Stomach (tissue), 9 donors: Measurements from ENCODE around the gene MAP7. TPM values are rescaled to one million over a fixed set of nuclear protein-coding genes. Genes with fewer than 3 reads are reported as not detected.

Experiments used
- DNase-seq, 2 donors: peaks; one replicate each; pipeline versions ENCODE4 v3.0.0 to v3.0.0-alpha.2; 2013 to 2019
- H3K27ac ChIP-seq, 5 donors: fragments of 200-600 bp in 4 of 5; sonication (generic) in 4 of 5; one replicate each; pipeline ENCODE4 v1.5.1; 2013 to 2019; ENCODE audit warnings: mild to moderate bottlenecking in 1 of 5, moderate library complexity in 1 of 5
- H3K27me3 ChIP-seq, 3 donors: fragments of 200-600 bp; sonication (generic); one replicate each; pipeline ENCODE4 v1.5.1; 2017 to 2019; ENCODE audit warnings: mixed run types in 1 of 3
- H3K36me3 ChIP-seq, 4 donors: fragments of 200-600 bp; sonication (generic); 1 replicate in 3 of 4; 2 replicates in 1 of 4; pipeline ENCODE4 v1.5.1; 2016 to 2019
- H3K4me1 ChIP-seq, 4 donors: fragments of 200-600 bp; sonication (generic); one replicate each; pipeline ENCODE4 v1.5.1; 2016 to 2019
- H3K4me3 ChIP-seq, 4 donors: fragments of 200-600 bp; sonication (generic) in 3 of 4; one replicate each; pipeline ENCODE4 v1.5.1; 2016 to 2019; ENCODE audit warnings: mild to moderate bottlenecking in 1 of 4
- H3K9me3 ChIP-seq, 4 donors: fragments of 200-600 bp; sonication (generic); one replicate each; pipeline ENCODE4 v1.5.1; 2016 to 2019
- CTCF ChIP-seq, 7 experiments: fragments of 450-650 bp in 4 of 7; fragments of 200-600 bp in 3 of 7; sonication (generic) in 3 of 7; IDR thresholded peaks; one replicate each; pipeline ENCODE4 v1.5.1; 2016 to 2019; ENCODE audit warnings: antibody characterized with exemption in 7 of 7, control low read depth in 2 of 7, mild to moderate bottlenecking in 1 of 7
- EP300 ChIP-seq: sonication (generic); formaldehyde crosslinking; IDR thresholded peaks from one replicate; pipeline ENCODE4 v1.6.1; 2017; ENCODE audit warnings: antibody characterized with exemption
- POLR2A ChIP-seq, 4 donors: fragments of 450-650 bp; IDR thresholded peaks; one replicate each; pipeline ENCODE4 v1.6.1; 2016; ENCODE audit warnings: antibody characterized with exemption in 4 of 4, control low read depth in 2 of 4, mild to moderate bottlenecking in 1 of 4, moderate library complexity in 1 of 4
- POLR2AphosphoS5 ChIP-seq, 3 donors: sonication (generic); formaldehyde crosslinking; IDR thresholded peaks; one replicate each; pipeline ENCODE4 v1.6.1; 2016; ENCODE audit warnings: antibody characterized with exemption in 3 of 3
- WGBS, 5 donors: extraction: QIAGEN DNeasy Blood & Tissue Kit in 3 of 5; methylation state at CpG; one replicate each; pipeline versions ENCODE4 v1.1.5 to v1.1.7; 2013 to 2018; 5-methylcytosine and 5-hydroxymethylcytosine counted together
- intact Hi-C: fragments of 100-400 bp; cut with DNase I; formaldehyde crosslinking; loops from one replicate; pipeline ENCODE4 v1.15.1; 2023; ENCODE audit warnings: low total_unique reads
- polyA plus RNA-seq, 3 donors: library from polyadenylated mRNA; stranded (reverse); fragments of 200-250 nt; gene quantifications; one replicate each; pipeline ENCODE4 v1.2.3, GENCODE V29; 2013
- total RNA-seq, 5 donors: library from RNA; depleted of rRNA; stranded (reverse); fragments of >200 nt; gene quantifications; one replicate each; pipeline versions ENCODE4 v1.1.0 to v1.2.3, GENCODE V29; 2014 to 2016
- donor health status: healthy with polysubstance abuse.
- donor health status: Bipolar disorder and iron deficiency.
- donor health status: healthy.

MAP7 gene
- total and polyA plus RNA-seq, 8 donors, result 2.3 to 28.3 (median 9.7) TPM

GRCh38 chr6:136337606-136338005, 212.6 kb downstream of the MAP7 start:
- Histone ChIP-seq H3K4me3 (no peak overlapping the region), H3K27ac (no peak overlapping the region), H3K36me3 (no peaks in the 10 kb centered on the region), H3K27me3 (no peaks in the 10 kb centered on the region), H3K9me3 (no peaks in the 10 kb centered on the region), H3K4me1 (no peaks in the 10 kb centered on the region)
- no peak for DNase-seq
- no peak for TF ChIP-seq EP300
- no peak for TF ChIP-seq POLR2AphosphoS5 (IDR thresholded peaks at IDR 0.05)
- no peak for TF ChIP-seq CTCF (IDR thresholded peaks at IDR 0.05)
- 72 to 86% (median 80%) methylated on average over 2 to 3 of the region's 3 CpGs for WGBS, 5 donors
- intact Hi-C loops, result no loop called here

GRCh38 chr6:136337121-136337520, 213.1 kb downstream of the MAP7 start:
- Histone ChIP-seq H3K4me1 (no peaks in the 10 kb centered on the region), H3K4me3 (no peak overlapping the region), H3K27me3 (no peaks in the 10 kb centered on the region), H3K9me3 (no peaks in the 10 kb centered on the region), H3K36me3 (no peaks in the 10 kb centered on the region), H3K27ac (no peak overlapping the region)
- peak in 1 of 2 donors; percentile 35 for DNase-seq
- intact Hi-C loops, result no loop called here
- TF ChIP-seq CTCF (IDR thresholded peaks at IDR 0.05) (no peak), POLR2A (IDR thresholded peaks at IDR 0.05) (no peak), POLR2AphosphoS5 (IDR thresholded peaks at IDR 0.05) (no peak), EP300 (no peak)
- 49 to 76% (median 59%) methylated on average over 3 of the region's 3 CpGs for WGBS, 5 donors

GRCh38 chr6:136335736-136336363, 214.4 kb downstream of the MAP7 start:
- H3K4me3 ChIP-seq, result no peak overlapping the region
- TF ChIP-seq POLR2AphosphoS5 (IDR thresholded peaks at IDR 0.05), result no peak
- no peak for TF ChIP-seq CTCF (IDR thresholded peaks at IDR 0.05)
- TF ChIP-seq EP300, result no peak
- TF ChIP-seq POLR2A (IDR thresholded peaks at IDR 0.05), result no peak
- H3K9me3 ChIP-seq, result no peaks in the 10 kb centered on the region
- no peak overlapping the region for H3K27ac ChIP-seq
- 64 to 84% (median 77%) methylated on average over 12 of the region's 12 CpGs for WGBS, 5 donors
- H3K27me3 ChIP-seq, result no peaks in the 10 kb centered on the region
- intact Hi-C loops, result no loop called here
- H3K4me1 ChIP-seq, result no peaks in the 10 kb centered on the region
- DNase-seq, result peak in 1 of 2 donors; percentile 77
- H3K36me3 ChIP-seq, result no peaks in the 10 kb centered on the region

- H3K27ac ChIP-seq, result no peak overlapping the region
- H3K27me3 ChIP-seq, result no peaks in the 10 kb centered on the region
- no peaks in the 10 kb centered on the region for H3K4me1 ChIP-seq
- DNase-seq, result no peak
- no peak overlapping the region for H3K4me3 ChIP-seq
- H3K36me3 ChIP-seq, result no peaks in the 10 kb centered on the region
- H3K9me3 ChIP-seq, result no peaks in the 10 kb centered on the region
- TF ChIP-seq CTCF (IDR thresholded peaks at IDR 0.05), result no peak
- TF ChIP-seq POLR2A (IDR thresholded peaks at IDR 0.05), result no peak
- TF ChIP-seq EP300, result no peak
- no peak for TF ChIP-seq POLR2AphosphoS5 (IDR thresholded peaks at IDR 0.05)
- 47 to 84% (median 74%) methylated on average over 8 to 9 of the region's 9 CpGs for WGBS, 5 donors
- intact Hi-C loops, result no loop called here
These were observed 215.4 kb downstream of the MAP7 start for GRCh38 chr6:136334853-136335252.
